GM20431 (cell line): ENCODE results near the gene CDC42BPA.

Experiments used
- in situ Hi-C: fragments of 300-500 bp; cut with MseI, MboI; formaldehyde crosslinking; loops from one replicate; pipeline ENCODE4 v1.15.0; 2020; ENCODE audit warnings: low sequenced_read_pairs; ENCODE audit not compliant: unreplicated experiment

The CDC42BPA gene

DNA sequence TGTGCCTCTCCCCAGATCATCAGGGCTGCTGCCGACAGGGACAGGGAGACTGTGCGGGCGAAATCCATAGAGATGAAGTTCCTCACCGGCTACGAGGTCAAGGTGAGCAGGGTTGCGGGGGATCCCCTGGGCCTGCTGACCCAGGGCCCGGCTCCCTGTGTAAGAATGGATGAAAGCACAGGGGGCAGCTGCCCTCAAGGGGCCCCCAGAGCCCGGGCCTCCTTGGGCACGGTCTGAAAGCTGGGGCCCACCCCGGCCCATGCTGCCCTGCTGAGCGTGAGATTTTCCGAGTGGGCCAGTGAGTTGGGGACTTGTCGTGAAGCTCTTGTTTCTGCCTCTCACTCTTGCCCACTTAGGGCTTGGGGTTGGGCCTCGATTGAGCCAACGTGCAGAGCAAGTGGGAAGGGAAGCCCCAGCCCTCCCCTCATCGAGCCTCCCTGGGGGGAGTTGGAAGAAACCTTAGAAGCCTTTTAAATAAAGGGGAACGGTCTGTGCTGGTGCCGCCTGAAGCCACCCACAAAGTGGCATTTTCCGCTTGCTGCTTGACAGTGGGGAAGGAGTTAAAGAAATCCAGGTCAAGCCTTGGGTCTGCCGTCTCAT is 333.0 kb downstream of the CDC42BPA start:
- in situ Hi-C loops, result no loop called here

DNA sequence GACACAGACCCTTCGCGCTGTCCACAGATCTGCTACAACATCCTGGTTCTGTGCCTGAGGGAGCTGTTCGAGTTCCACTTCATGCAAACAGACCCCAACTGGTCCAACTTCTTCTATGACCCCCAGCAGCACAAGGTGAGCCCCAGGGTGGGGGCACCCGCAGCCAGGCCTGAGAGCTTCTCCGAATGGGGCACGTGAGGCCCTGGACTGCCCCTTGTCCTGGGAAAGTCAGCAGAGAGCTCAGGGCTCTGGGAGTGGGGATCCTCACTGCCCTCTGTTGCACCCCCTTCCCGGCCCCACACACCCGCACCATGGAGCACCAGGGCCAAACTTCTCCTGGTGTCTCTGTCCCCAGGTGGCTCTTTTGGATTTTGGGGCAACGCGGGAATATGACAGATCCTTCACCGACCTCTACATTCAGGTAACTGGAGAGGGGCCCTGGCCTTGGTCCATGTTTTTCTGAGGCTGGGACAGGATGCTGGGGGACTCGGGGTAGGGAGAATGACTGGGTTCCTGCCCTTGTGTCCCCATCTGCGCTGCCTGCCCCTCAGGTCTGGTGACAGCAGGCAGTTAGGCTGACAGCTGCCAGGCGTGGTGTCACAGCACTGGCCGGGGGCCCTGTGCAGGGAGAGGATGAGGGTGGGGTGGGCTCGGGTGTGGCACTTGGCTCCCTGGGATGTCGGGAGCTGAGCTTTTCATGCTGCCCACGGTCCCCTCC is 333.6 kb downstream of the CDC42BPA start:
- in situ Hi-C loops, result no loop called here

DNA sequence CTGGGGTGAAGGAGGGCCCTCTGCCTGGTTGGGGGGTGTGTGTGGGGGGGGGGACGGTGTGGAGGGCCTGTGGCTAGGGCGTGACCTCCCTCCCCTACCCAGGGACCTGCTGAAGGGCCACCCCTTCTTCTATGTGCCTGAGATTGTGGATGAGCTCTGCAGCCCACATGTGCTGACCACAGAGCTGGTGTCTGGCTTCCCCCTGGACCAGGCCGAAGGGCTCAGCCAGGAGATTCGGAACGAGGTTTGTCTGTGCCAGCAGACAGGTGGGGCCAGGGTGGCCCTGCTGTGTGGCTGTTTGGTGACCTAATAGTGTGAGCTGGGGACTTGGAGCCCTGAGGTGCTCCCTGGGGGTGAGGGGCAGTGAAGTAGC is 334.3 kb downstream of the CDC42BPA start:
- in situ Hi-C loops, result no loop called here

DNA sequence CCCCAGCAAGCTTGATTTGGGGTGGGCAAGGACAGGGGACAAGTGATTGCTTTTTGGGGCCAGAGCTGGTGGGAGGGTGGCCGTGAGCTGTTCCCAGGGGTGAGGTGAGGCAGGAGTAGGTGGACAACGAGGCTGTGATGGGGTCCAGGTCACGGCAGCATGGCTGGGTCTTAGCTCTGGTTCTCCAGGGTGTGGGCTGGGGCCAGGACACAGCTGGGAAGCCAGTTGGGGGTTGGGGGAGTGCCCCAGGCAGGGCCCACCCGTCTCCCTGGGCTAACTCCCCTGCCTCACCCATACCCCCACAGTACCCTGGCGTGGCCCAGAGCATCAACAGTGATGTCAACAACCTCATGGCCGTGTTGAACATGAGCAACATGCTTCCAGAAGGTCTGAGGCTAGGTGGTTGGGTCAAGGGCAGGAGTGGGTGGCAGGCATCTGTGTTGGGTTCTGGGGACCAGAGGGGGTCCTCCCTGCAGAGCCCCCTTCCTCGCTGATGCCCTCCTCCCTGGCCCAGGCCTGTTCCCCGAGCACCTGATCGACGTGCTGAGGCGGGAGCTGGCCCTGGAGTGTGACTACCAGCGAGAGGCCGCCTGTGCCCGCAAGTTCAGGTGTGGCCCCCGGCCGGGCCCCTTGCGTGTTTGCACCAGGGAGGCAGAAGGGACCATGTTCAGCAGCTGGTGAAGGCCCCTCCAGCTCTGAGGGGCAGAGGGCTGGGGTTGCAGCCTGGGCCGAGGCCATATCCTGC is 334.9 kb downstream of the CDC42BPA start:
- in situ Hi-C loops, result no loop called here

DNA sequence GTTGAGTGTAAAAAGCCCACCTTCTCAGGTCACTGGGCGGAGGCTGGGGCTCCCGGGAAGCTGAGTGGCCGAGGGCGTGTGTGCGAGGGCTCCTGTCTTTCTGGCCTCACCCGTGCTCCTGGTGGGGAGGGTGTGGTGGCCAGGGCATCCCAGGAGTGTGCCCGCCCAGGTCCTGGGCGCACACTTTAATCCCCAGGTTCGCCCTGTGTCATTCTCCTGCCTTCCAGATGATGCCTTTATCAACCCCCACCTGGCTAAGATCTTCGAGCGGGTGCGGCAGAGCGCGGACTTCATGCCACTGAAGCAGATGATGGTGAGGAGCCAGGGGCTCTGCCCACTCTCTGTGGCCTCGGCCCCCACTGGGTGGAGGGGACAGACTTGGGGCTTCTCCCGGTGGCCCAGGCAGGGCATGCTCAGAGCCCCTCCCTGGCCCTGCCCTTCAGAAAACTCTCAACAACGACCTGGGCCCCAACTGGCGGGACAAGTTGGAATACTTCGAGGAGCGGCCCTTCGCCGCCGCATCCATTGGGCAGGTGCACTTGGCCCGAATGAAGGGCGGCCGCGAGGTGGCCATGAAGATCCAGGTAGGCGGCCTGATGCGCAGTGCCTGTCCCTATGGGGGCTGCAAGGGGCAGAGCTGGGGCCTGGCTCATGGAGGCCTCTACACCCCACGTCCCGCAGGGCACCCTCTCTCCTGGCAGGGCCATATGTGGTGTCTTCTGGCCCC is 335.7 kb downstream of the CDC42BPA start:
- in situ Hi-C loops, result no loop called here

DNA sequence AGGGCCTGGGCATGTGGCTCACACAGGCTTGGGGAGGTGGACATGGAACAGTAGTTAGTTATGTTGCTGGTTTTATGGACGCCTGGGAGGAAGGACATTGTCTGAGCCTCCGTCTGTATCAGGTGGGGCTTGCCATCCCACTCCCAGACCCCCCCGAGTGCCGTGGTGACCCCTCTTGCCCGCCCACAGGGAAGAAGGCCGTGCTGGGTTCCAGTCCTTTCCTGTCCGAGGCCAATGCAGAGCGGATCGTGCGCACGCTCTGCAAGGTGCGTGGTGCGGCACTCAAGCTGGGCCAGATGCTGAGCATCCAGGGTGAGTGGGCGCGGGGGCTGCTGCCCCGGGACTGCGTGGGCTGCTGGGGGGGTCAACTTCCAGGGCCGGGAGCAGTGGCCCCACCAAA is 336.5 kb downstream of the CDC42BPA start:
- in situ Hi-C loops, result no loop called here

DNA sequence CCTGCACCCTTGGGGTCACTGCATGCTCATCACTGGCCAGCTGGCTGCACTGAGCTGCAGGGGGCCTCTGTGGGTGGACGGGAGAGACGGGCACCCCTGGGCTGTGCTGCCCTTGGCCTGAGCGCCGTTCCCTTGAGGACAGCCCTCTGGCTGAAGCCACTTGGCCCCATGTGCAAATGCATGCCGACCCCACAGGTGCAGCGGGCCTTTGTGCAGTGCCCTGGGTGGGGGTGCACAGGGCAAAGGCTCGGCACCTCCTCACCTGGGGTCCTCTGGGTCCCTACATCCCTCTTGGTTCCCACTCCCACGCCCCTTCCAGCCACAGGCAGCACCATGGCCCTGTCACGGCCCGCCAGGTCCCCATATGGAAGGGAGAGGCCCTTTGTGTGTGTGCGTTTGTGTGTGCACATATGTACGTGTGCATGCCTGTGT is 336.9 kb downstream of the CDC42BPA start:
- in situ Hi-C loops, result no loop called here

DNA sequence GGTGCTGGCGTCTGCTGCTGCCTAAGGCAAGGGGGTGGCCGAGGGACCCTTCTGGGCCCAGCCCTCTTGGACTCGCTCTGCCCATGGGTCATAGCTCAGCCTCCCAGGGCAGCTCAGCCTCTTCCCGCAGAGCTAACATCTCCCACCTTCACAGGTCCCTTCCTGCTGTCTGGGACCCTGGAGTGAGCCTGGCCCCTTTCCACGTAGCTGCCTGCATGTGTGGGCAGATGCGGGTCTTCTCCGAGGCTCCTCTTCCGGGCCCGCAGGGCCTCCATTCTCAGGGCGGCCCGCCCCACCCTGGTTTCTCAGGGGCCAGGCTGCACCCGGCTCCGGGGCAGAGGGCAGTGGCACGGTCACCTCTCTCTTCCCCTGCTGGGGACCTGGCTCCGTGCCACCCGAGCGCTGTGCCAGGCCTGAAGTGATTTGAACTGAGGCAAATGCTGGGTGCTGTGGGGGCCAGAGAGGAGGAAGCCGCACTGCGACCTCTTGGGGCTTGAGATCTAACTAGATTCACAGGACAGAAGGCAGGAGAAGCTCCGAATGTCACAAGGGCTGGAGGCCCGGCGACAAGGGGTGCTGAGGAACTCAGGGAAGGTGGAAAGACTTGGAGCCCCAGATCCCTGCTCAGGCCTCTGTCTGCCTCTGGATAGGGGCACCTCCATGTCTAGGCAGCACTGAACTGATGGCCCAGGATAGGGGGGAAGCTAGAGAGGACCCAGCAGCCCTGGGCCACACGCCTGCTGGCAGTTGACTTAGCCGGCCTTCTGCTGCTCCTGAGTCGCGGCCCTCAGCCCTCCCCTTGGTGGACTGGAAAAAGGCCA is 337.5 kb downstream of the CDC42BPA start:
- in situ Hi-C loops, result no loop called here

DNA sequence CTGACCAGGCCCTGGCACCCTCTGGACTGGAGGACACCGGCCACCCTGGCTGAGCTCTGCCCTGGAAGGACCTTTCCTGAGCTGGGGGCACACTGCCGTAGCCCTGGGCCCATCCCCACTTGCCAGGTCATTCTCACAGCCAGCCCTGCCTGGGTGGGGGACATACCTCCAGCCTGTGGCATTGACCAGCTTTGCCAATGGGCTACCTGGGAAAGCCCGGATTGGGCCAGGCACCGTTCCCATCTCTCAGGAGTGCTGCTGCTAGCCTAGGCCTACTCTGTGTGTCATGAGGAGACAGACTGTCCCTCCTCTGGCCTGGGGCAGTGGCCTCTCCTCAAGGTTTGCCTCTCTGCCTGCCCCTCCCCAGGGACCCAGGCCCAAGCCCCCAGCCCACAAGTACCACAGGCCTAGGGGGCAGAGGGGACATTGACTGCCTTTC is 338.2 kb downstream of the CDC42BPA start:
- in situ Hi-C loops, result no loop called here

DNA sequence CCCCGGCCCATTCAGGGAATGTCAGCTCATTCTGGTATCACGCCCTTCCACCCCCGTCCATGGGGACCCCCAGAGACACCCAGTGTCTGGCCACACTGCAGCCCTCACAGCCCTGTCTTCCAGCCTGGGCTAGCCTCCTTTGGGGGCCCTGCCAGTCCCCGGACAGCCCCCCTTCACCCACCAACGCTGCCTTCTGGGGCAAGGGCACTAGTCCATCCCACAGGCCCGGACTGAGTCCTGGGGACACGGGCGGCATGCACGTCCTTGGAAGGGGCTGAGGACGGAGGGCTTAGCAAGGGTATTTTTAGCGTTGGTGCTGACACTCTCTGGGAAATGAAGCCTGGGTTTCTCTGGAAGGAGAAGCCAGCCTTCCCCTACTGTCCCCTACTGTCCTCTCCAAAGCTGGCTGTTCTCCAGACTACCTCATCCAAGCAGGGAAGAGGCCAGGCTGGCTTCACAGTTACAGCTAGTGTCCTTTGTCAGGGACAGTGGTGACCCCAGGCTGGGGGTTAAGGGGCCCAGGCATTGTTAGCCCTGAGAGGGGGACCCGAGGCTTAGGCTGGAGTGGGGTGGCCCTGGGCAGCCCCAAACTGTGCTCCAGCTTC is 338.7 kb downstream of the CDC42BPA start:
- in situ Hi-C loops, result no loop called here

DNA sequence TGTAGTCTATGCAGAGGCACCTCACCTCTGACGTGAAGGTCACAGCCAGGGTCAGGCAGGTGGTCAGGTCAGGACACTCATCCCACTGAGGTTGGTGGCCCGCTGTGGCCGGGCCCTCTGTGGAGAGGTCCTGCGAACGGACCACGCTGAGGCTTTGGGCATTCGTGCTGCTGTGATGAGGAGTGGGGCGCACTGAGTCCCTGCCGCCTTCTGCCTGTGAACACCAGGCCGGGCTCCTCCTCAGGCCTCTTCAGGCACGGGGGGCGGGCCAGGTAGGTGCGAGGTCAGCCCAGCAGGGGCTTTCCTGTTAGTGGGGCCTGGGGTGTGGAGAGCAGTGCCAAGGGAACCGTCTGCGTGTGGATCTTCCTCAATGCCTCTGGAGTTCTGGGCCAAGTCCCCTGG is 339.2 kb downstream of the CDC42BPA start:
- in situ Hi-C loops, result no loop called here

DNA sequence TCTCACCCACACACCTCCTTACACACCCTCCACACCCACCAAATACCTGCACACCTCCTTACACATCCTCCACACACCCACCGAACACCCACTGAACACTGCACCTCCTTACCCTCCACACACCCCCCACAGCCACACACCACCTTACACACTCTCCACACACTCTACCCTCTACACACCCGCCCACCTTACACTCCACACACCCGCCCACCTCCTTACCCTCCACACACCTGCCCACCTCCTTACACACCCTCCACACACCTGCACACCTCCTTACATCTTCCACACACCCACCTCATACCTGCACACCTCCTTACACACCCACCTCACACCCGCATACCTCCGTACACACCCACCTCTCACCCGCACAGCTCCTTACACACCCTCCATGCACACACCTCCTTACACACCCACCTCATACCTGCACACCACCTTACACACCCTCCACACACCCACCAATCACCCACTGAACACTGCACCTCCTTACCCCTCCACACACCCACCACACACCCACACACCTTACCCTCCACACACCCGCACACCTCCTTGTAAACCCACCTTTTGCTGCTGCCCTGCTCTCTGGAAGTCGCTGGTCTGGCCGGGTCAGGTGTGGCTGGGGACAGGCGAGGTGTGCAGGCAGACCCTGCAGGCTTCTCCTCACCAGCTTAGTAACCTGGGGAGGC is 339.7 kb downstream of the CDC42BPA start:
- in situ Hi-C loops, result no loop called here

DNA sequence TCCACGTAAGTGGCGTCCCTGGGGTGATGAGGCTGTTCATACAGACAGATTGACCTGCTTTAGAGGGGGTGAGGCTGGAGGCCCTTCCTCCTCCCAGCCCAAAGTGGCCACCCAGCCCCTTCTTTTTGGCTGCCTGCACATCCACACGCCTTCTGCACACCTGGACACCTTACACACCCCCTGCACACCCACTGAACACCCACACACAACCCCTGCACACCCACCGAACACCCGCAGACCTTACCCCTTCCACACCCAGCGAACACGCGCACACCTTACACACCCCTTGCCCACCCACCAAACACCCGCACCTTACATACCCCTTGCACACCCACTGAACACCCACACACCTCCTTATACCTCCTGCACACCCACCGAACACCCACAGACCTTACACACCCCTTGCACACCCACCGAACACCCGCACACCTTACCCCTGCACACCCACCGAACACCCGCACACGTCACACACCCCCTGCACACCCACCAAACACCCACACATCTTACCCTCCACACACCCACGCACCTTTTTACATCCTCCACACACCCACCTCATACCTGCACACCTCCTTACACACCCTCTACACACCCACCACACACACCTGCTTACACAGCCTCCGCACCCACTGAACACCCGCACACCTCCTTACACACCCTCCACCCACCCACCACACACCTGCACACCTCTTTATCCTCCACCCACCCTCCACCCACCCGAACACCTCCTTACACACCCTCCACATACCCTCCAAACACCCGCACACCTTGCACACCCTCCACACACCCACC is 340.5 kb downstream of the CDC42BPA start:
- in situ Hi-C loops, result no loop called here

DNA sequence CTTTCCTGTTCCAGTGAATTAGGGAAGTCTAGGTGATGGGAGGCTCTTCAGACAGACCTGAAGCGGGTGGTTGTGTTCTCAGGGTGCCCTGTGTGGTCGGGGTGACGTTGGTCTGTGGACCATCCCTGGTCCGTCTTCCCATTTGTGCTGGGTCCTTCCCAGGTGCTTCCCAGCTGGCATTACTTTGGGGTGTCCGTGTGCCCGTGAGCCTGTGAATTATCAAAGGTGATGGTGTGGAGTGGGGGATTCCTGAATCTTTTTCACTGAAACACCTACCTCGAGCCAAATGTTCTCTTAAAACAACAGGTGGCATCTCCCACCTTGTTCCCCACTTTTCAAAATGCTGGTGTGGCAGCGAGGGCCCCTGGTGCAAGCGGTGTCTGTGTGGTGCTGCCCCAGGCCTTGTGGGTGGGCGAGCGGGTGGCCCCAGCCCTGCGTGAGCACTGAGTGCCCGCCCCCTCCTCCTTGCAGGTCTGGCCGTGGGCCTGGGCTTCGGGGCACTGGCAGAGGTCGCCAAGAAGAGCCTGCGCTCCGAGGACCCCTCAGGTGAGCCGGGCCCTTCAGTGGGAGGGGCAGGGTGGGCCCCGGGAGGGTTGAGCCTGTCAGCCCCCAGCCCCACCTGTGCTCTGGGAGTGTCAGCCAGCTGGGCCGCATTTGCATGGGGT is 341.2 kb downstream of the CDC42BPA start:
- in situ Hi-C loops, result no loop called here

DNA sequence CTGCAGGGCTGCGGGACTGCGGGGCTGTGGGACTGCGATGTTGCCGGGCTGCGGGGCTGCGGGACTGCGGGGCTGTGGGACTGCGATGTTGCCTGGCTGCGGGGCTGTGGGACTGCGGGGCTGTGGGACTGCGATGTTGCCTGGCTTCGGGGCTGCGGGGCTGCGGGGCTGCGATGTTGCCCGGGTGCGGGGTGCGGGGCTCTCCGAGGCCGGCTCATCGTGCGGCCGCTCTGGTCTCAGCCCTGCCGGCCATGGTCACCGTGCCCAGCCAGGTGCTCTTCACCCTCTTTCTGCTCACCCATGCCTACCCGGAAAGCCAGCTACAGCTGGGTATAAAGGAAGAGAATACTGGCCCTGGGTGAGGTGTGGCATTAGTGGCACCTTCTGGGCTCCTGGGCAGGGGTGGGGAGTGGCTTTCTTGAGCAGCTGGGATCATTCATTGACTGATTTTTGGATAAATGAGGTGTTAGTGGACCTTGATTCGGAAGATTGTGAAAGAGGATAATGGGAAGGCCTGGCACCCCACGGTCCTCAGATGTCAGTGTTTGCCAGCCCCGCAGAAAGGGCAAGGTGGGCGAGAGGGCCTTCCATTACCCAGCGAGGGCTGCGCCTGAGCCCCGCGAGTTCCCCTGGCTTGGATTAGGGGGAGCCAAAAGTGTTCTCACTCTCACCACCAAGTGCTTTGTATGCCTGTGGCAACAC is 341.9 kb downstream of the CDC42BPA start:
- in situ Hi-C loops, result no loop called here

DNA sequence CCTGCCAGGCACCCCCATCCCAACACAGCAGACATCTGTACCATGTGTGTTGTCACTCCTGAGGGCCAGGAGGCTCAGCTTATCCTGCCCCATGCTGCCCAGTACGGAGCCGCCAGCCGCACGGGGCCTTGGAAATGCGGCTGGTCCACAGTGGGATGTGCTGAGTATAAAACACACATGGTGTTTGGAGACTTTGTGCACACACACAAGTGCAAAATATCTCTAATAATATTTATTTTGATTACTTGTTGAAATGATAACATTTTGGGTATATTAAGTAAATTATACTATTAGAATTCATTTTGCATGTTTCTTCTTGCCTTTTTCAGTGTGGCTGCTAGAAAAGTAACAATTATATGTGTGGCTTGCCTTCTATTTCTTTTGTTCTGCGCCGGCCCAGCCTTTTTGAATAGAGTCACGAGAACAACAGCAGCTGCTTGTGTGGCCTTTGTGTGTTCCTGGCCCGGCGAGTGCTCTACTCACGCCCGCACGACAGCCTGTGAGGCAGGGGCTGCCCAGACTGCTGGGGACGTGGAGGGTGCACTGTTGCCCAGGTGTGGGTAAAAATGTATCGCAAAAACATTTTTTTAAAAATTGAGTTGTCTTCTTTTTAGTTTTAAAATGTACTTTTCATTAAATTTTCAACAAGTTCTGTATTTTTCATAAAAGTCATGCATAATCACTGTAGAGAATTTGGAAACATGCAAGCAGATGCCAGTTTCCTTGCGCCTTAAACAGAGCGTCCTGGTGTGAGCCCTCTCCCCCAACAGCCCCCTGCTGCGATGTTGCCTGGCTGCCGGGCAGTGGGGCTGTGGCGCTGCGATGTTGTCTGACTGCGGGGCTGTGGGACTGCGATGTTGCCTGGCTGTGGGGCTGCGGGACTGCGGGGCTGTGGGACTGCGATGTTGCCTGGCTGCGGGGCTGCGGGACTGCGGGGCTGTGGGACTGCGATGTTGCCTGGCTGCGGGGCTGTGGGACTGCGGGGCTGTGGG is 342.7 kb downstream of the CDC42BPA start:
- in situ Hi-C loops, result no loop called here
